Endometrial microvascular endothelial cells (primary cell): Measurements from ENCODE around the gene FAM149B1. TPM values are rescaled to one million over a fixed set of nuclear protein-coding genes. Genes with fewer than 3 reads are reported as not detected.
"Not testable (repeated sequence)": the region's sequence is repeated elsewhere in the genome, so short reads cannot be mapped to it uniquely, and the experiment has no call there.

Source experiments
- in situ Hi-C: cut with HindIII; loops from 2 replicates; pipeline ENCODE4 v1.10.0; 2017; ENCODE audit warnings: low sequenced_read_pairs, low pct_unique_long_range_greater_than_20kb; ENCODE audit errors: inconsistent ontology term
- total RNA-seq: library from RNA; depleted of rRNA; stranded (reverse); fragments of >200 nt; gene quantifications from one replicate; pipeline ENCODE4 v1.2.3, GENCODE V29; 2015; ENCODE audit errors: inconsistent ontology term

Gene FAM149B1
- total RNA-seq, 1 donor from 2014 or later, result 17.1 TPM

DNA sequence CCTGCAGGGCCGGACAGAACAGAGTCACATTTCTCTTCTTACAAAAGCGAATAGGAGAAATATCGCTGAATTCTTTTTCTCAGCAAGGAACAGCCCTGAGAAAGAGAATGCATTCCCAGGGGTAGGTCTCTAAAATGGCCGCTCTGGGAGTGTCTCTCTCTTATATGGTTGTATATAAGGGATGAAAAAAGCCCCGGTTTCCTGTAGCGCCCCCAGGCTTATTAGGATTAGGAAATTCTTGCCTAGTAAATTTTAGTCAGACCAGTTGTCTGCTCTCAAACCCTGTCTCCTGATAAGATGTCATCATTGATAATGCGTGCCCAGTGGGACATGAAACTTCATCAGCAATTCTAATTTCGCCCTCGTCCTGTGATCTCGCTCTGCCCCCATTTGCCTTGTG lies 90.7 kb downstream of the FAM149B1 start:
- in situ Hi-C loops, result not testable (repeated sequence)

DNA sequence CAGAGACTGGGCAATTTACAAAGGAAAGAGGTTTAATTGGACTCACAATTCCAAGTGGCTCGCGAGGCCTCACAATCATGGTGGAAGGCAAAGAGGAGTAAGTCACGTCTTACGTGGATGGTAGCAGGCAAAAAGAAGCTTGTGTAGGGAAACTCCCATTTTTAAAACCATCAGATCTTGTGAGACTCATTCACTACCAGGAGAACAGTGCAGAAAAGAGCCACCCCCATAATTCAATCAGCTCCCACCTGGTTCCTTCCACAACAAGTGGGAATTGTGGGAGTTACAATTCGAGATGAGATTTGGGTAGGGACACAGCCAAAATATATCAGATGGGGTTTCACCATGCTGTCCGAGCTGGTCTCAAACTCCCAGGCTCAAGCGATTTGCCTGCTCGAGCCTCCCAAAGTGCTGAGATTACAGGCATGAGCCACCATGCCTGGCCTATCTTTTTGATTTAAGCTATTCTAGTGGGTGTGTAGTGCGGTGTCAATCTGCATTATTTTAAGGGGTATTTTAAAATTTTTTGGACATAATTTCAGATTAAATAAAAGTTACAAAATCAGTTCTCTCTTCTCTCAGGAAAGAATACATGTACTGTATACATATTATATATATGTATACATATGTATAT lies 93.6 kb downstream of the FAM149B1 start:
- in situ Hi-C loops, result no loop called here

DNA sequence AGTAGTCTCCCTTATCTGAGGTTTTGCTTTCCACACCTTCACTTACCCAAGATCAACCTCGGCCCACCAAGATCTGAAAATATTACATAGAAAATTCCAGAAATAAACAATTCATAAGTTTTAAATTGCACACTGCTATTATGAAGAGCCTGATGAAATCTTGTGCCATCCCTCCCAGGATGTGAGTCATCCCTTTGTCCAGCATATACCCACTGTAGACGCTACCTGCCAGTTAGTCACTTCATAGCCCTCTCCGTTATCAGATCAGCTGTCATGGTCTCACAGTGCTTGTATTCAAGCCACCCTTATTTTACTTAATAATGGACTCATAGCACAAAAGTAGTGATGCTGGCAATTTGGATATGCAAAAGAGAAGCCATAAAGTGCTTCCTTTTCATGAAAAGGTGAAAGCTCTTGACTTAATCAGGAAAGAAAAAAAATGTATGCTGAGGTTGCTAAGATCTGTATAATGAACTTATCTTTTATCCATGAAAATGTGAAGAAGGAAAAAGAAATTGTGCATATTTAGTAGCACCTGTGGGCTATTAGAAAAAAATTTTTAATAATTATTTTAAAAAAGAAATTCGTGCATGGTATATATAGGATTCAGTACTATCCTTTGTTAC lies 94.3 kb downstream of the FAM149B1 start:
- in situ Hi-C loops, result no loop called here

DNA sequence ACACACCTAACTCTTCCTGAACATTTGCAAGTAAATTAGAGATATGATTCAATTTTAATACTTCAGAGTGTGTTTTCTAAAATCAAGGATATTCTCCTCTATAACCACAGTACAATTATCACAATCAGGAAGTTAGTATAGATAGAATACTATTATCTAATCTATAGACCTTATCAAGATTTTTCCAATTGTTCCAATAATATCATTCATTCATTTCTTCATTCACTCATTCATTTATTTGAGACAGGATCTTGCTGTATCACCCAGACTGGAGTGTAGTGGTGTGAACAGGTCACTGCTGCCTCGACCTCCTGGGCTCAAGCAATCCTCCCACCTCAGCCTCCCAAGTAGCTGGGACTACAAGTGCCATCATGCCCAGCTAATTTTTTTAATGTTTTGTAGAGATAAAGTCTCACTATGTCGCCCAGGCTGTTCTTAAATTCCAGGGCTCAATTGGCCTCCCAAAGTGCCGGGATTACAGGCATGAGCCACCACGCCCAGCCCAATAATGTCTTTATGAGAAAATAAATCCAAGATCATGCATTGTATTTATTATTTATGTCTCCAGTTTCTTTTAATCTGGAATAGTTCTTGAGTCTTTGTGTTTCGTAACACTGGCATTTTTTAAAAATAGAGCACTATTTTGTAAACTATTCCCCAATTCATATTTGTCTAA lies 95.1 kb downstream of the FAM149B1 start:
- in situ Hi-C loops, result no loop called here

DNA sequence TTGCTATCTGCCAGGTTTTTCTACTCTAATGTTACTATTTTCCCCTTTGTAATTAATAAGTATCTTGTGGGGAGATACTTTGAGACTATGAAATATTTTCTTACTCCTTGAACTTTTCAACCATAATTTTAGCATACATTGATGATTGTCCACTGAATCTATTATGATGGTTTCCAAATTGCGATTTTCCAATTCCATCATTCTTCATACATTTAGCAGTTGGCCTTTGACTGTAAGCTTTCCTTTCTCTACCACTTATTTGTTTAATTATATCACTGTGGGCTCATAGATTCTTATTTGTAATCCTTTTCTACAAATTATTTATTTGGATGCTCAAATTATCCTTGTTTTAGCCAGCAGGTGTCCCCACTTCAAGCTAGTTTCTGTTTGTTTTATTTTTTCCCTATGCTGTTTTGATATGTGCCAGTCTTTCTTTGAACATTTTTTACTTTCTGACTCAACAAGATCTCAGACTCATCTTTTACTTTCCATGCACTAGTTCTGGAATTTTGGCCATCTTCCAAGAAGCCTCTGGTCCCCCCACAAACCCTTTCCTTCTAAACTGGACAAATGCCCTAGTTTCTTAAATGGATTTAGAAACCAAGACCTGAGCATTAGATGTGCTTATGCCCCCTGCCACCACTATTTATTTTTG lies 95.9 kb downstream of the FAM149B1 start:
- in situ Hi-C loops, result no loop called here

DNA sequence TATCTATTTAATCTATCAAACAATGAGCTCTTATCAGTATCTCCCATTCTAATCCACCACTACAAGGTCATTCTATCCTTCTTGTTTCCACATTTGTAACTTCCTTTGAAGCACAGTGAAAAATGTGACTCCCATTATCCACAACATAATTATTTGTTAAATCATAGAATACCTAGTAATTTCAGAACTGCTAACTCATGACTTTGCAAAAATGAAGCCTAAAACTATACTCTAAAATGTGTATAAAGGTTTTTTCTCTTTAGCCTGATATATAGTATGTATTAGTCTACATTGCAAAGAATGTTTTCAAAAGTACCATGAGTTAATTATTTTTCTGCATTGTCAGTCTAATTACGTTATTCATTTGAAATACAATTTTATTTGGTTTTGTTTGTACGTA lies 96.5 kb downstream of the FAM149B1 start:
- in situ Hi-C loops, result no loop called here

DNA sequence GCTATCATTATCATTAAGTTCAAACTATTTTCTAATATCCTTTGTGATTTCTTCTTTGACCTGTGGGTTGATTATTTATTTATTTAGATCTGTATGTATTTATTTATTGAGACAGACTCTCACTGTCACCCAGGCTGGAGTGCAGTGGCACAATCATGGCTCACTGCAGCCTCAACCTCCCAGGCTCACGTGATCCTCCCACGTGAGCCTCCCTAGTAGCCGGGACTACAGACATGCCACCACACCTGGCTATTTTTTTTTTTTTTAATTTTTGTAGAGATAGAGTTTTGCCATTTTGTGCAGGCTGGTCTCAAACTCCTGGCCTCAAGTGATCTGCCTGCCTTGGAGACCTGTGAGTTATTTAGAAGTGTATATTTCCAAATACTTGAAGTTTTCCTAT lies 113.2 kb downstream of the FAM149B1 start:
- in situ Hi-C loops, result no loop called here

DNA sequence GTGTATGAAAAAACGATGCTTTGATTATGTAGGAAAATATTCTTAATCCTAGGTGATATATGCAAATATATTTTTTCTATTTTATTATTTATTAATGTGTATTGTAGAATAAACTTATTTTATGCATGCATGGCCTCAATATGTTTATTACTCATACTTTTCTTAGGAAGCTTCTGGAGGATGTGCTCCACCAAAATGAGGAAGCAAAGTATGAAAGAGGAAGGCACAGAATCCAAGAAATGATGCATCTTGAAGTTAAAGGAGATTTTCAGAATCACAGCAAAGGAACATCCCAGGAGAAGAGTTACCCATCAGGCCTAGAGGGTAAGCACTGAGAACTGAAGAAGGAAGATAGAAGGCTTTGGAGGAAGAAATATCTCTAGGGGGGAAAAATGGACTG lies 119.5 kb downstream of the FAM149B1 start:
- in situ Hi-C loops, result no loop called here

DNA sequence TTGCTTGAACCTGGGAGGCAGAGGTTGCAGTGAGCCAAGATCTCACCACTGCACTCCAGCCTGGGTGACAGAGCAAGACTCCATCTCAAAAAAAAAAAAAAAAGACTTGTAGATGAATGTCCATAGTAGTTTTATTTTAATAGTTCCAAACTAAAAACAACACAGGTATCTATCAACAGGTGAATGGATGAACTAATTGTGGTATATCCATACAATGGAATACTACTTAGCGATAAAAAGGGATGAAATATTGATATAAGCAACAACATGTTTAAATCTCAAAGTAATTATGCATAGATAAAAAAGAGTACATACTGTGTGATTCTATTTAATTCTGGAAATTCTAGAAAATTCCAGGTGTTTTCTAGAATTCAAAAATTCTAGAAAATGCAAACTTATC lies 122.0 kb downstream of the FAM149B1 start:
- in situ Hi-C loops, result no loop called here

DNA sequence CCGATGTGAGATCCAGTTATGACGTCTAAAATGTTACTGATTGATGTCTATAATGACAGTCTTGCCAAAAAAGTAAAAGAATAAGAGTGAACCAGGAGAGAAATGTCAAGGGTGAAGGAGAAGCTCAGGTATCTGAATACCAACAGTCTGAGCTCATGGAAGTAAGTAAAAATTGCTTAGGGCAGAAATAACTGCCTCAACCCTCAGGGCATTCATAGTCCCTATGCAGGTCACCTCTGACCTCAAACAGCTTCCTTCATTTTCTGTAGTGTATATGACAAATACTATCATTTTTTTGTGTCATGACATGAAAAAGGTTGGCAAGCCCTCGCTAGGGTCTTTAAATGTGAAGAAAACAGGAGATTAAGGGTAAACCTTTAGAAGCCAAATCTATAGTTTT lies 125.5 kb downstream of the FAM149B1 start:
- in situ Hi-C loops, result no loop called here

Other genes with a start within 250 kb of the FAM149B1 start
- not detected for gene PLA2G12B, start 213.3 kb upstream of the FAM149B1 start, total RNA-seq
- gene P4HA1, start 71.3 kb upstream of the FAM149B1 start, total RNA-seq, result 32.0 TPM
- 0.74 TPM for gene NUDT13, start 57.7 kb upstream of the FAM149B1 start, total RNA-seq
- 37.5 TPM for gene ECD, start 111 bp upstream of the FAM149B1 start, total RNA-seq
- gene DNAJC9, start 79.1 kb downstream of the FAM149B1 start, total RNA-seq, result 63.9 TPM
- 74.1 TPM for gene MRPS16, start 84.5 kb downstream of the FAM149B1 start, total RNA-seq
- not detected for gene CFAP70, start 190.7 kb downstream of the FAM149B1 start, total RNA-seq
- gene ANXA7, start 245.9 kb downstream of the FAM149B1 start, total RNA-seq, result 120 TPM